AG04450 (cell line): ENCODE results near the gene UHRF1. TPM values are rescaled to one million over a fixed set of nuclear protein-coding genes. Genes with fewer than 3 reads are reported as not detected.

ENCODE experiments used
- CTCF ChIA-PET: fragments of 300-600, 350-600 bp; formaldehyde crosslinking; extraction: SDS; loops from one replicate; lab custom pipeline; 2022; ENCODE audit warnings: antibody characterized with exemption, inconsistent platforms; lab: Charles Lee
- POLR2A ChIA-PET: fragments of 350-600 bp; formaldehyde crosslinking; extraction: SDS; loops from one replicate; lab custom pipeline; 2021; ENCODE audit warnings: antibody characterized with exemption, inconsistent platforms; lab: Yijun Ruan, JAX
- DNase-seq: peaks from one replicate; pipeline ENCODE4 v3.0.0-alpha.2; 2011; ENCODE audit warnings: low read depth, low spot score
- H3K27ac ChIP-seq: one replicate; pipeline ENCODE4 v1.5.1; 2012; ENCODE audit warnings: low read depth, low read length, control low read depth
- H3K27me3 ChIP-seq: one replicate; pipeline ENCODE4 v1.6.0; 2012; ENCODE audit warnings: low read length; ENCODE audit not compliant: control insufficient read depth, insufficient read depth
- H3K4me3 ChIP-seq: 2 replicates; pipeline ENCODE4 v1.5.1; 2011; ENCODE audit warnings: mild to moderate bottlenecking, low read depth, low read length, control low read depth
- H3K9me3 ChIP-seq: 2 replicates; pipeline ENCODE4 v1.5.1; 2012; ENCODE audit warnings: low read length; ENCODE audit not compliant: control insufficient read depth, insufficient read depth
- polyA plus RNA-seq: library from polyadenylated mRNA; depleted of rRNA; stranded (reverse); fragments of >200 nt; gene quantifications from 2 replicates; pipeline ENCODE4 v1.2.3, GENCODE V29; 2011
- TF ChIP-seq, protein P1 (sequence below): IDR thresholded peaks from 2 replicates; pipeline ENCODE4 v1.5.1; 2011; ENCODE audit warnings: low read depth, low read length, control low read depth, inconsistent platforms

The UHRF1 gene
- polyA plus RNA-seq, 1 experiment = 6.1 TPM

DNA sequence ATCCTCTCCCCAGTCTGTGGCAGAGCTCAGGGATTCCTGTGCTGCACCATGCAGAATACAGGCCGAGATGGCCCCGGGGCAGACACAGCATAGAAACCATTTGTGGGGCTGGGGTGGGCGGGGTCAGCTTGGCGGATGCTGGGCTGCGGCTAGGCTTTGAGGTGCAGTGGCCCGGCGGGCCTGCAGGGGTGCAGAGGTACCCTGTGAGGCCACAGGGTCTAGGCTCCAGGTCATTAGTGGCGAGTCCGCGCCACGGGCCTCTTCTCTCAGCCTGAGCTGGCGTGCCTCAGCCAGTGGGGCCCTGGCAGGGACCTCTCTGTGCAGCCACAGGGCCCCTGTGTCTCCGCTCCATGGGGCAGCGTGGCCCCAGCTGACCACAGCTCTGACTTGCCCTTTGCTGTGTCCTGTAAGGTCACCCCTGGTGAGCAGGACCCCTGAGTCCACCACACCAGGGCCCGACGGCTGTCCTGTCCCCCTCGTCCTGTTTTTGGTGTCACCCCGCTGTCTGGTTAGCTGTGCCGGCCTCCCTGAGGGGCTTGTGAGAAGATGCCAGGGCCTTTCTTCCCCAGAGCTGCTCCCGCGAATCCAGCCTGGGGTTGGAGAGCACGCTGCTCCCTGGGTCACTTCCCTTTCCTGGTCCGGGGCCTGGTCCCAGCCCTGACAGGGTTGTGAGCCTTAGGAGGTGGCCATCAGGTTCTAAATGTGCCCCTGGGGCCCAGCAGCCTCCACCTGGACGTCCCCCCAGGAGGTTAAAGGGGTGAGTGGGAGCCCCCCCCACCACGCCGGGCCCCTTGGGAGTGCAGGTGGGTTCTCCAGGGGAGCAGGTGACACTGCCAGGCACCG is 71.8 kb downstream of the UHRF1 start:
- TF ChIP-seq, protein P1, sequence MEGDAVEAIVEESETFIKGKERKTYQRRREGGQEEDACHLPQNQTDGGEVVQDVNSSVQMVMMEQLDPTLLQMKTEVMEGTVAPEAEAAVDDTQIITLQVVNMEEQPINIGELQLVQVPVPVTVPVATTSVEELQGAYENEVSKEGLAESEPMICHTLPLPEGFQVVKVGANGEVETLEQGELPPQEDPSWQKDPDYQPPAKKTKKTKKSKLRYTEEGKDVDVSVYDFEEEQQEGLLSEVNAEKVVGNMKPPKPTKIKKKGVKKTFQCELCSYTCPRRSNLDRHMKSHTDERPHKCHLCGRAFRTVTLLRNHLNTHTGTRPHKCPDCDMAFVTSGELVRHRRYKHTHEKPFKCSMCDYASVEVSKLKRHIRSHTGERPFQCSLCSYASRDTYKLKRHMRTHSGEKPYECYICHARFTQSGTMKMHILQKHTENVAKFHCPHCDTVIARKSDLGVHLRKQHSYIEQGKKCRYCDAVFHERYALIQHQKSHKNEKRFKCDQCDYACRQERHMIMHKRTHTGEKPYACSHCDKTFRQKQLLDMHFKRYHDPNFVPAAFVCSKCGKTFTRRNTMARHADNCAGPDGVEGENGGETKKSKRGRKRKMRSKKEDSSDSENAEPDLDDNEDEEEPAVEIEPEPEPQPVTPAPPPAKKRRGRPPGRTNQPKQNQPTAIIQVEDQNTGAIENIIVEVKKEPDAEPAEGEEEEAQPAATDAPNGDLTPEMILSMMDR = no peak
- Histone ChIP-seq H3K4me3 (no peak overlapping the region), H3K27ac (no peak overlapping the region), H3K9me3 (no peaks in the 10 kb centered on the region; the same call in 1 of the 2 replicates), H3K27me3 (no peaks in the 10 kb centered on the region)
- no peak for DNase-seq
- POLR2A ChIA-PET = no interaction called here
- CTCF ChIA-PET = interaction anchor here (0.6 to 1.1 kb wide), 3 partner anchors 11 to 328 kb away, joined by 3 to 6 read pairs (median 3); no protein-coding TSS in a partner anchor

DNA sequence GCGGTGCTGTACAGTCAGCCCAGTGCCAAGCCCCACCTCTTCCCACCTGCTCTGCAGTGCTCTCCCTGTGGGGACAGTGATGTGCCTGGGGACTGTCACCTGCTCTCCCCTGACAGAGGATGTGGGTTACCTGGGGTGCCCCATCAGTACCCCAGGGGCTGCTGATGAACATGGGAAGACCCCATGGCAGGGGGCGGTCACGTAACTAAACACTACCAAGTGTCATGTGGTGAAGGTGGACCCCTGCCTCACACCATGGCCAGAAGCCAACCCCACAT is 72.3 kb downstream of the UHRF1 start:
- no peaks in the 10 kb centered on the region; the same call in 1 of the 2 replicates for H3K9me3 ChIP-seq
- ChIA-PET CTCF (no interaction called here), POLR2A (no interaction called here)
- TF ChIP-seq, protein P1 = no peak
- H3K27ac ChIP-seq = no peak overlapping the region
- H3K4me3 ChIP-seq = no peak overlapping the region
- no peaks in the 10 kb centered on the region for H3K27me3 ChIP-seq
- no peak for DNase-seq

DNA sequence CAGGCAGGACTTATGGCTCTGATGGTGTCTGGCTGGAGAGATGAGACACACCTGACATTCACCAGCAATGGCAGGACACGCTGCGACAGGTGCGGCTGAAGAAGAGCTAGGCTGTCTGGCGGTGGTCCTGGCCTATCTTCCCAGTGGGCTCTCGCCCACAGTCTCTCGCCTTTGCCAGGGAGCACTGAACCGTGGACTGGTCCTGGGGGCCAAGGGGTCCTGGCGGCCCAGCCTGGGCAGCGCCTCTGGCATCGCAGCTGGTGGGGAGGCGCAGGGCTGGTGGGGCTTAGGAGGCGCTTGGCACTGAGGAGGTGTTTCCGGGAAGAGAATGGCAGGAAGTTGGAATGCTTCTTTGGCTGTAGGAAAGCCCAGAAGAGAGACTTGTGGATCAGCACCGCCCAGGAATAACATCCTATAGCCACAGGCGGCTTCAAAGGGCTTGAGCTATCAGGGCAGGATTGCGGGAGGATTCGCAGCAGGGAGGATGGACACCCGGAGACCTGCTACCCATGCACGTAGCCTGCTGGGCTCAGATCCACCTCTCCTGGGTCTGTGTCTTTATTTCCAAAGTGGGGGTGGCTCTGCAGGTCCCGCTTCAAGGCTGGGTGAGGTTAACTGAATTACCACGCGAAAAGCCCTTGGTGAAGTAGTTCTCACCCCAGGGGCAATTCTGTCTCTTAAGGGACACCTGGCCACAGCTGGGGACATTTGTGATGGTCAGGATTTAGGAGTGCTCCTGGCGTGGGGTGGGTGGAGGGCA is 74.2 kb downstream of the UHRF1 start:
- POLR2A ChIA-PET = no interaction called here
- DNase-seq = no peak
- TF ChIP-seq, protein P1 = no peak
- Histone ChIP-seq H3K4me3 (no peak overlapping the region), H3K9me3 (no peaks in the 10 kb centered on the region; the same call in 1 of the 2 replicates), H3K27me3 (no peaks in the 10 kb centered on the region), H3K27ac (no peak overlapping the region)
- CTCF ChIA-PET = interaction anchor here (0.6 to 1.2 kb wide), 2 partner anchors 18 to 65 kb away, joined by 3 to 5 read pairs; no protein-coding TSS in a partner anchor

DNA sequence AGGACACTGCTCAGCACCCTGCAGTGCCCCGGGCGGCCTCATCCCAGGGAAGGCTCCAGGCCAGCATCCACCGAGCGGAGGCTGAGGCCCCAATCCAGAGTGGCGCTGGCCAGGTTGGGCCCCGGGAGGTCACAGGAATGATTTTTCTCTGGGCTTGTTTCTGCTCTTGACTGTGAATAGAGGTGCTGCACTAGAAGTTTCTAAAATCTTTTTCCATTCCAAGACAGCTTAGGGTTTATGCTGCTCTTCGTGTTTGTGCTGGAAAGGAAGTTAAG is 74.7 kb downstream of the UHRF1 start:
- Histone ChIP-seq H3K9me3 (no peaks in the 10 kb centered on the region; the same call in 1 of the 2 replicates), H3K4me3 (no peak overlapping the region), H3K27me3 (no peaks in the 10 kb centered on the region), H3K27ac (no peak overlapping the region)
- DNase-seq = no peak
- POLR2A ChIA-PET = interaction anchor here (0.6 kb wide), 1 partner anchor 8 kb away, joined by 3 read pairs; no protein-coding TSS in a partner anchor
- CTCF ChIA-PET = interaction anchor here (1.2 kb wide), 1 partner anchor 18 kb away, joined by 3 read pairs; no protein-coding TSS in a partner anchor
- TF ChIP-seq, protein P1 = no peak
